Tibial nerve (tissue), 3 donors: ENCODE results near the gene ZNF362.

Source experiments
- POLR2A ChIP-seq, 2 donors: fragments of 450-650 bp; IDR thresholded peaks; one replicate each; pipeline ENCODE4 v1.6.1; 2017; ENCODE audit warnings: antibody characterized with exemption in 2 of 2, mild to moderate bottlenecking in 2 of 2, moderate library complexity in 2 of 2
- TF ChIP-seq, protein P1 (sequence below), 5 experiments: fragments of 200-600 bp in 3 of 5; fragments of 450-650 bp in 2 of 5; sonication (generic) in 3 of 5; IDR thresholded peaks; one replicate each; pipeline ENCODE4 v1.5.1; 2016 to 2019; ENCODE audit warnings: antibody characterized with exemption in 5 of 5, mild to moderate bottlenecking in 3 of 5, moderate library complexity in 2 of 5

GRCh38 chr1:33343539-33343938 is 87.2 kb downstream of the ZNF362 start:
- TF ChIP-seq, protein P1, sequence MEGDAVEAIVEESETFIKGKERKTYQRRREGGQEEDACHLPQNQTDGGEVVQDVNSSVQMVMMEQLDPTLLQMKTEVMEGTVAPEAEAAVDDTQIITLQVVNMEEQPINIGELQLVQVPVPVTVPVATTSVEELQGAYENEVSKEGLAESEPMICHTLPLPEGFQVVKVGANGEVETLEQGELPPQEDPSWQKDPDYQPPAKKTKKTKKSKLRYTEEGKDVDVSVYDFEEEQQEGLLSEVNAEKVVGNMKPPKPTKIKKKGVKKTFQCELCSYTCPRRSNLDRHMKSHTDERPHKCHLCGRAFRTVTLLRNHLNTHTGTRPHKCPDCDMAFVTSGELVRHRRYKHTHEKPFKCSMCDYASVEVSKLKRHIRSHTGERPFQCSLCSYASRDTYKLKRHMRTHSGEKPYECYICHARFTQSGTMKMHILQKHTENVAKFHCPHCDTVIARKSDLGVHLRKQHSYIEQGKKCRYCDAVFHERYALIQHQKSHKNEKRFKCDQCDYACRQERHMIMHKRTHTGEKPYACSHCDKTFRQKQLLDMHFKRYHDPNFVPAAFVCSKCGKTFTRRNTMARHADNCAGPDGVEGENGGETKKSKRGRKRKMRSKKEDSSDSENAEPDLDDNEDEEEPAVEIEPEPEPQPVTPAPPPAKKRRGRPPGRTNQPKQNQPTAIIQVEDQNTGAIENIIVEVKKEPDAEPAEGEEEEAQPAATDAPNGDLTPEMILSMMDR (IDR thresholded peaks at IDR 0.05): no peak
- no peak for TF ChIP-seq POLR2A (IDR thresholded peaks at IDR 0.05)
